HG02970 (cell line): Measurements from ENCODE around the gene UBR2.

Experiments
- ATAC-seq: cut with Tn5 transposase; IDR thresholded peaks from one replicate; pipeline ENCODE4 v1.9.1; 2021; ENCODE audit warnings: mild to moderate bottlenecking, moderate library complexity, moderate number of reproducible peaks; ENCODE audit not compliant: unreplicated experiment, low FRiP score

UBR2 gene

GRCh38 chr6:42563697-42564505 is at the start of gene UBR2:
TSS of gene UBR2 (plus strand) at chr6:42564029. CDS start at chr6:42564320, 291 bp downstream.
- ATAC-seq: peak; percentile 88

GRCh38 chr6:42514745-42515144 is 49.1 kb upstream of the UBR2 start:
- ATAC-seq: no peak

GRCh38 chr6:42519779-42520178 is 44.0 kb upstream of the UBR2 start:
- ATAC-seq: no peak

GRCh38 chr6:42520786-42521607 is 42.8 kb upstream of the UBR2 start:
- no peak for ATAC-seq

GRCh38 chr6:42522036-42522435 is 41.8 kb upstream of the UBR2 start:
- no peak for ATAC-seq

GRCh38 chr6:42522942-42523814 is 40.7 kb upstream of the UBR2 start:
- no peak for ATAC-seq

GRCh38 chr6:42525206-42525605 is 38.6 kb upstream of the UBR2 start:
- ATAC-seq: no peak

- ATAC-seq: no peak
Observed at GRCh38 chr6:42526616-42527015, 37.2 kb upstream of the UBR2 start.

- ATAC-seq: no peak
Observed at GRCh38 chr6:42527204-42527603, 36.6 kb upstream of the UBR2 start.

- no peak for ATAC-seq
Observed at GRCh38 chr6:42530296-42530695, 33.5 kb upstream of the UBR2 start.

GRCh38 chr6:42530751-42531150 is 33.1 kb upstream of the UBR2 start:
- ATAC-seq: no peak

- ATAC-seq: no peak
Observed at GRCh38 chr6:42532038-42532669, 31.7 kb upstream of the UBR2 start.

- ATAC-seq: no peak
Observed at GRCh38 chr6:42533794-42534193, 30.0 kb upstream of the UBR2 start.

GRCh38 chr6:42537536-42537935 is 26.3 kb upstream of the UBR2 start:
- ATAC-seq: no peak

GRCh38 chr6:42539135-42539534 is 24.7 kb upstream of the UBR2 start:
- no peak for ATAC-seq

- no peak for ATAC-seq
Observed at GRCh38 chr6:42545226-42545773, 18.5 kb upstream of the UBR2 start.

GRCh38 chr6:42547407-42548329 is 16.2 kb upstream of the UBR2 start:
- peak; percentile 58 for ATAC-seq

GRCh38 chr6:42550277-42550676 is 13.6 kb upstream of the UBR2 start:
- no peak for ATAC-seq

- ATAC-seq: no peak
Observed at GRCh38 chr6:42551217-42551616, 12.6 kb upstream of the UBR2 start.
